HEK293T (cell line): ENCODE results near the gene ANO1.

Source experiments
- ARNT ChIP-seq: fragments of 450-650 bp; IDR thresholded peaks from 2 replicates; pipeline ENCODE4 v1.6.1; 2017; ENCODE audit warnings: mild to moderate bottlenecking
- BHLHE40 ChIP-seq: fragments of 450-650 bp; IDR thresholded peaks from 2 replicates; pipeline ENCODE4 v1.6.1; 2016; ENCODE audit warnings: mild to moderate bottlenecking, moderate library complexity, borderline replicate concordance
- CTBP1 ChIP-seq: fragments of 450-650 bp; IDR thresholded peaks from 2 replicates; pipeline ENCODE4 v1.6.1; 2016; ENCODE audit warnings: borderline replicate concordance
- ELF4 ChIP-seq: fragments of 450-650 bp; IDR thresholded peaks from 2 replicates; pipeline ENCODE4 v1.6.1; 2017; ENCODE audit warnings: antibody characterized with exemption
- FOXA1 ChIP-seq: fragments of 450-650 bp; IDR thresholded peaks from 2 replicates; pipeline ENCODE4 v1.6.1; 2016; ENCODE audit warnings: mild to moderate bottlenecking
- FOXK2 ChIP-seq: fragments of 450-650 bp; IDR thresholded peaks from 2 replicates; pipeline ENCODE4 v1.6.1; 2016; ENCODE audit warnings: mild to moderate bottlenecking
- FOXM1 ChIP-seq: fragments of 450-650 bp; IDR thresholded peaks from 2 replicates; pipeline ENCODE4 v1.6.1; 2017; ENCODE audit warnings: mild to moderate bottlenecking, borderline replicate concordance
- L3MBTL2 ChIP-seq: fragments of 450-650 bp; conservative IDR thresholded peaks from 2 replicates; pipeline ENCODE4 v1.6.1; 2016; ENCODE audit warnings: mild to moderate bottlenecking
- LEF1 ChIP-seq: fragments of 450-650 bp; IDR thresholded peaks from 2 replicates; pipeline ENCODE4 v1.6.1; 2017; ENCODE audit warnings: mild to moderate bottlenecking, borderline replicate concordance
- NFRKB ChIP-seq: fragments of 450-650 bp; IDR thresholded peaks from 2 replicates; pipeline ENCODE4 v1.6.1; 2016; ENCODE audit warnings: mild to moderate bottlenecking, moderate library complexity
- SP1 ChIP-seq: fragments of 450-650 bp; IDR thresholded peaks from 2 replicates; pipeline ENCODE4 v1.6.1; 2017
- SUZ12 ChIP-seq: fragments of 450-650 bp; IDR thresholded peaks from 2 replicates; pipeline ENCODE4 v1.6.1; 2016; ENCODE audit warnings: mild to moderate bottlenecking
- TARDBP ChIP-seq: fragments of 450-650 bp; IDR thresholded peaks from 2 replicates; pipeline ENCODE4 v1.6.1; 2016

DNA sequence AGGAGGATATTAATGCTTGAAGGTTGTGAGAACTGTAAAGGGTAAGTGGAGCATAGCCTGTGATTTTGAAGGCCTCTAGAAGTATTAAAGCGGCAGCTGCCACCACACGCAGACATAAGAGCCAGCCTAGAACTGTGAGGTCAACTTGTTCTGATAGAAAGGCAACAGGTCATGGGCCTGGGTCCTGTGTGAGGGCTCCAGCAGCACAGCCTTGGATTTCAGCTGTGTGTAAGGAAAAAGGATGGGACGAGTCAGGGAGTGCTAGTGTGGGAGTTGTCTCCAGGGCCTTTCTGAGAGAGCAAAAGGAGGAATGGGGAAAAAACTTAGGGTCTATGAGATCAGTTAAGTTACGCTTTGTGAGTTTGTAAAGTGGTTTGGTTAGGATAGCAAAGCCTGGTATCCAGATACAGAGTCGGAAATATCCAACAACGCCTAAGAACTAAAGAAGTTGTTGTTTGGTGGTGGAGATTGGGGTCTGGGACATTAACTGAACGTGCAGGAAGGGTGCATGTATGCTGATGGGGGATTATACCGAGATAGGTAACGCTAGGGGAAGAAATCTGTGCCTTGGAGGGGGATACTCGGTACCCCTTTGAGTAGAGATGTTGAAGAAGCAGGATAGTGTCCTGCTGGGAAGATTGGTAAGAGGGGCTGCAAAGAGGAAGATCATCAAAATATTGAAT is 17.4 kb upstream of the ANO1 start:
- TF ChIP-seq ARNT (no peak), FOXK2 (no peak), BHLHE40 (no peak), FOXA1 (no peak), SP1 (no peak), NFRKB (no peak), LEF1 (no peak), FOXM1 (no peak), SUZ12 (no peak), ELF4 (no peak), TARDBP (no peak), CTBP1 (no peak), L3MBTL2 (no peak)
